HG03442 (cell line): ENCODE measurements around the gene HS3ST4.

Source experiments
- ATAC-seq: cut with Tn5 transposase; IDR thresholded peaks from one replicate; pipeline ENCODE4 v1.9.1; 2021; ENCODE audit warnings: mild to moderate bottlenecking, moderate library complexity; ENCODE audit not compliant: unreplicated experiment

The HS3ST4 gene

DNA sequence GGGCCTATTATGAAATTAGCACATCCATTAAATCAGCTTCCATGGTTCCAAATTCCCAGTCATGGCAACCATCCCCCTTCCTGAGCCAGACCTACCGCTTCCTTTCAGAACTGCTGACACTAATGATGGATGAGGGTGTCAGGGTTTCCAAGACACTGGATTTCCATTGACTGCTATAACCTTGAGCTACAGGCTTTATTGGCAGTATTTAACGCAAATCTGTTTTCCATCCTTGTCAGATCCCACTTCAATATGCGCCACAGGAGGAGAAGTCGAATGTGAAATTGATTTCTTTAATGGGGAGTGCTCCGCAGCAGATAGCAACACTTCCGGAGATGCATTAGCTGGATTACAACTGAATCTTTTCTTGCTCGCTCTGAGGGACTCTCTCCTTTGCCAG lies 197.1 kb downstream of the HS3ST4 start:
- ATAC-seq, result no peak

DNA sequence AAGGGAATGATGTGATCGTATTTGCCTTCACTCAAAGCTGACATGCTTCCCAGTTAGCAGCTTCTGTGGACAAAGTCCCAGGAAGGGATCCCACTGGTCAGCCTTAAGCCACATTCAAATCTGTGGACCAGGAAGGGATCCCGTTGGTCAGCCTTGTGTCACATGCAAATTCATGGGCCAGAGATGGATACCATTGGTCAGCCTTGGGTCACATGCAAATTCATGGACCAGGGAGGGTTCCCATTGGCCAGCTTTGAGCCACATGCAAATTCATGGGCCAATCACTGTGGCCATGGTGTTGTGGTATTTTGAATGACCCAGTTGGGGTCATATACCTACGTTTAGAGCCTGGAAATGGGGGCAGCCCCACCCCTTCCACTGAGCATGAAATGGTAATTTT lies 201.6 kb downstream of the HS3ST4 start:
- ATAC-seq, result no peak

DNA sequence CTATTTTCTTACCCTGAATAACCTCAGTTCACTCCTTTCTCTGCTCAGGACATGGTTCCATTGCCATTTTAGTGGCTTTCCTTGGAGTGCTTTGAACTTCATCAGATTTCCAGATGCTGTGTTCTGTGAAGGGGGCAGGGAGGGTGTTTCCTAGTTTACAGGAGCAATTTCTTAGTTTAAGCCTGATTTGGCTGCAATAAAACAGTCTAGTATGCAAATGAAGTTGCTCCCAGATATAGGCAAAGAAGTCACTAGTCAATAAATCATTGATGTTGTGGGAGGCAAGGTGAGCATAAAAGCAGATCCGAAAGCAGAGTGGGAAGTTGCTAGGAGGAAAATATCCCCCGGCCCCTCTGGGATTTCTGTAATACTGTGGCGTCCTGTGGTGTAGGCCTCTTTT lies 202.3 kb downstream of the HS3ST4 start:
- no peak for ATAC-seq

DNA sequence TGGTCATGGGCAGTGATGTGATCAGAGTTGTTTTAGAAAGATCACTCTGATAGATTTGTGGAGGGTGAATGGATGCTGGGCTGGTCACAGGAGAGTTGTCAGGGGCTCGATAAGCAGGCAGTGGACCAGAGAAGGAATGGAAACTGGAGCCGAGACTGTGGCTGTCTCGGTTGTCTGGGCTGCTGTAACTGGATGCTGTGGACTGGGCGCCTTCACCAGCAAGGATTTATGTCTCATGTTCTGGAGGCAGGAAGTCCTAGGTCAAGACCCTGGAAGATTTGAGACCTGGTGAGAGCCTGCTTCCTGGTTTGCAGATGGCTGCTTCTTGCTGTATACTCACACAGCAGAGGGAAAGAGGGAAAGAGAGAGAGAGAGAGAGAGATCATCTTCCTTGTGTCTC lies 203.6 kb downstream of the HS3ST4 start:
- ATAC-seq, result no peak

DNA sequence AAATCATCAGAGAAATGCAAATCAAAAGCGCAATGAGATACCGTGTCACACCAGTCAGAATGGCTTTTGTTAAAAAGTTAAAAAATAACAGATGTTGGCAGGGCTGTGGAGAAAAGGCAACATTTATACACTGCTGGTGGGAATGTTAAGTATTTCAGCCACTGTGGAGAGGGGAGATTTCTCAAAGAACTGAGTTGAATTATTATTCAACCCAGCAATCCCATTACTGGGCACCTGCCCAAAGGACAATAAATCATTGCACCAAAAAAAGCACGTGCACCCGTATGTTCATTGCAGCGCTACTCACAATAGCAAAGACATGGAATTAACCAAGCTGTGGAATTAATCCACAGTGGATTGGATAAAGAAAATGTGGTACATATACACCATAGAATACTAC lies 204.7 kb downstream of the HS3ST4 start:
- no peak for ATAC-seq

DNA sequence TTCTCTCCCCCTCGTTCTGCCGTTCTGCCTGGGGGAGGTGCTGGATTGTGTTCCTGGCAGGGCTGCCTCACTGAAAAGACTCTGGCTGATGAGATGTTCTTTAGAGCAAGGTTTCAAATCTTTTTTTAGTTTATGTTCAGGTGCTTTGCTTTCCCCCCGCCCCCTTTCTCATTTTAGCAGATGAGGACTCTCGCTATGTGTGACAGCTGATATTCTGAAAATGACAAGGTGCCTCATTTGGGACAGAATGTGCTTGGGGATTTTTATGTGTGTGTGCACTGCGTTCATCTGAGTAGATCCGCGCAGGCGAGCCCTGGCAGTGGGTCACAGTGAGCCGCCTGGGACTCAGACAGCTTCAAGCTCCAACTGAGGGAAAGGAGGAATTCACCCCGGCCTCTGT lies 205.9 kb downstream of the HS3ST4 start:
- ATAC-seq, result no peak

GRCh38 chr16:25905810-25906209 lies 214.1 kb downstream of the HS3ST4 start:
- ATAC-seq, result no peak

DNA sequence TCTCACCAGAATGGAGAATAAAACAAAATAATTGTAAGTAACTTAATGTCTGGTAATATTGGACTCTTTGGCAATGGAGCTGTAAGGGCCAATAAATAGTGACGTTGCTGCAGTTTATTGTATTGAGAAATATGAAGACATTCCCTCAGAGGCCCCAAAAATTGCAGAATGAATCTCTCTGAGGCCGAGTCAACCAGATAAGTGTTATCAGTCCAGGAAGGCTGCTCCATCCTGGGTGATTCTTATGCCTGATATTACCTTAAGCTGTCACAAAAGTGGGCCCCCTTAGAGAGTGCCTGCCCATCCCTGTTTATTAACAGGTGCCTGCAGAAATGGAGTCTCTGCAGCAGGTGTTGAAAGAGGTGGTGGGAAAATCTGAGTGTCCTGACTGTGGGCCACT lies 219.2 kb downstream of the HS3ST4 start:
- no peak for ATAC-seq

DNA sequence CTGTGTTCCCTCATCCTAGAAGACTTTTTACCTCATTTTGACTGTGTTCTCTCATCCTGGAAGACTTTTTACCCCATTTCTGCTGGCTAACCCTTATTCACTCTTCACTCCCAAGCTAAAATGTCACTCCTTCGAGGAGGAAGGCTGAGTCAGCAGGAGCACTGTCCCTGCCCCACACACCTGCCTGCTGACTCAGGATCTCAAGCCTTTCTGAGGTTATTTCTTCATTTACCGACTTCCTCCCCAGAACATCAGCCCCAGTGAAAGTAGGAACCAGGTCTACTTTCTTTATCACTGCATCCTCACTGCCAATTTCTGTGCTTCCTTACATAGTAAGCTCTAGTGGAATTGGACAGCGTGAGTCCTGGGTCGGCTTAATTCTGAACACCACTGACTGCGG lies 220.6 kb downstream of the HS3ST4 start:
- no peak for ATAC-seq

GRCh38 chr16:25914357-25914962 lies 222.7 kb downstream of the HS3ST4 start:
- ATAC-seq, result no peak

DNA sequence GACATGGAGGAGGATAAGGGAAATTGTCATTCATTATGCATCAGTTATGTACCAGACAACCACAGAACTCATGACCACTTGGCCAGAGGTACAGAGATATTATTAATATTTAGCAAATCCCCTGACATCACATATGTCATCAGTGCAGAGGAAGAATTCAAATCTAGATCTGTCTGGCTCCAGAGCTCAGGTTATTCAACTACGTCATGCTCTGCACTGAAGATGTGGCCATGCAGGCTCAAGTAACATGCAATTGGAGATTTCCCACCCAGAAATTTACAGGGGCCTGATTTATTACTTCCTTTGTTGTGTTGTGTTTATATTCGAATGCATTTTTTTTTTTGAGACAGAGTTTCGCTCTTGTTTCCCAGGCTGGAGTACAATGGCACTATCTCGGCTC lies 224.3 kb downstream of the HS3ST4 start:
- no peak for ATAC-seq

GRCh38 chr16:25922438-25922837 lies 230.7 kb downstream of the HS3ST4 start:
- no peak for ATAC-seq

DNA sequence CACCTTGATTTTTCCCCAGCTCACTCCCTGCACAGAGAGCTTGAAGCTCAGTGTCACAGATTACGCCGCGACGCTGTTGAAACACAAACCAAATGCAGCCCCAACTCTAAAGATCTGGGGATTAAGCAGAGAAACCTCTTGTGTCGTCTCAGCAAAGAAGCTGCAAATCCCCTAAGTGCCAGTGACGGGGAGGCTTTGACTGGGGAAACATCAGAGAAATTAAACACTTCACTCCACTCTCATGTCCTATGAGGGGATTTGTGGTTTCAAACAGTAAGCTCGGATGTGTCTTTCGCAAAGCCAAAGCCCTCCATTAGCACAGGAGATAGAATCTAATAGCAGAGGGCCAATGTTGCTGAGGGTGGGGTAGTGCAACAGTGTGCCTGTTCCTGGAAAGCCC lies 233.7 kb downstream of the HS3ST4 start:
- ATAC-seq, result no peak

- ATAC-seq, result no peak
Observed at GRCh38 chr16:25931473-25932035, 239.8 kb downstream of the HS3ST4 start.

DNA sequence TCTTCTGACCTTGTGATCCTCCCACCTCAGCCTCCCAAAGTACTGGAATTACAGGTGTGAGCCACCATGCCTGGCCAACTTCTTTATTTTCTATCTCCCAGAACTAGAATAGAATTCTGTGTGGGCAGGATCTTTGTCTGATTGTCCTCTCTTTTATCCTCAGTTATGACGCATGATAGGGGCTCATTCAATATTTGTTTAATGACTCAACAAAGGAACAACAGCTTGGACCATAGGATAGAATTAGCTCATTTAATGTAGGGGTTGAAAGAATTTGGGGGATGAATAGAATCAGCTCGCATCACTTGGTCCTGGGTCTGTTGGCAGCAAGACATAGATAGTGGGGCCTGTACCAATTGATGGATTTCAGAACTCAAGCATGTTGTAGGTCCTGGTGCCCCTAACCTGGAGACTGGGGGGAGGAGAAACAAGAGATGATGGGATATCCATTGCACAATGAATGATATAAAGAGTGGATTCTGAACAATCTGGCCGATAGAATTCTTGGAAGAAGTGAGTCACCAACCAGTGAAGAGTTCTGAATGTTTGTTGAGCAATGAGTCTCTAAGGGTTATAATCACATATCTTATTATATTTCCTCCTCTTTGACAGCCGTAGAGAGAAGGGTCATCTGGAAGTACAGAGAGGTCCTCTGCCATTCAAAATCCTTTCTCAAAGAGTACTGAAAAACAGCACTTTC lies 250.2 kb downstream of the HS3ST4 start:
- ATAC-seq, result no peak

DNA sequence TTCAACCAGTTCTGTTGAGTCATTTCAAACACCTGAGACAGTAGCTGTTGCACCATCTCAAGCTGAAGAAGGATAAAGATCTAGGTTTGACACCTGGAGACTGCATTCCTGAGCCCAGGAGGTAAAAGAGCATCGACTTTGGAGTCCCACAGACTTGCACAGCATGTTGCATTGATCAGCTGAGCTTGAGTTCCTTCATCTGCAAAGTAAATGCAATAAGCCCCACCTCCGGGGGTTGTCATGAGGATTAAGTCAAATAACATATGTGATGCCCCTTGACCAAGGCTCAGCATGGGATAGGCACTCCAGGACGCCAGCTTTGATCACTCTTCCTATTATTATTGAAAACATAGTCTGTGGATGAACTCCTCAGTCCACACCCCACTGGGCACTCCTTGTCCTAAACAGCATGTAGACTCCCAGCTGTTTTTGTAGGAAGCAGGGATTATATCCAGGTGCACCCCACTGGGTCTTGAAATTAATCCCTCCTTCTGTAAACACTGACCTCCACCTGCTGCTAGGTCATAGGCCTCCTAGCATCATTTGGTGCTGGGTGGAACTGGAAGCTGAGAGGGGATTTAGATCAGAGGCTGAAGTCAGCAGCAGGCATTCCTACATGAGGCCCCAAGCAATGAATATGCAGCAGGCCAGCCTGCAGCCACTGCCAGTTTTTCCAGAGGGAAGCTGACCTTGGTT lies 259.0 kb downstream of the HS3ST4 start:
- no peak for ATAC-seq

DNA sequence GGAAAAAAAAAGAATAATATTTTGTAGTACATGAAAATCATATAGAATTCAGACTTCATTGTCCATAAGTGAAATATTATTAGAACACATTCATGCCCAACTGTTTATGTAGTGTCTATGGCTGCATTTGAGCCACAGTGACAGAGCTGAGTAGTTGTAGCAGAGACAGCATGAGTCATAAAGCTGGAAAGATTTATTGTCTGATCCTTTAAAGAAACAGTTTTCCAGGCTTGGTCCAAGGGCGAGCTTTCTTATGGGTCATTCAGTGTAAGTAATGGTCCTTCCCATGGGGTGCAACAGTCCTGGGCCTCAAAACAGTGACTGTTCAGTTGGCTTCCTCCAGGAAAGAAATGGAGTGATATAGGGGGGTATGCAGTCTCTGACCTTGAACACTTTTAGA lies 260.2 kb downstream of the HS3ST4 start:
- ATAC-seq, result no peak

- ATAC-seq, result no peak
Observed at GRCh38 chr16:25952983-25953382, 261.2 kb downstream of the HS3ST4 start.

- no peak for ATAC-seq
Observed at GRCh38 chr16:25957707-25958106, 265.9 kb downstream of the HS3ST4 start.

DNA sequence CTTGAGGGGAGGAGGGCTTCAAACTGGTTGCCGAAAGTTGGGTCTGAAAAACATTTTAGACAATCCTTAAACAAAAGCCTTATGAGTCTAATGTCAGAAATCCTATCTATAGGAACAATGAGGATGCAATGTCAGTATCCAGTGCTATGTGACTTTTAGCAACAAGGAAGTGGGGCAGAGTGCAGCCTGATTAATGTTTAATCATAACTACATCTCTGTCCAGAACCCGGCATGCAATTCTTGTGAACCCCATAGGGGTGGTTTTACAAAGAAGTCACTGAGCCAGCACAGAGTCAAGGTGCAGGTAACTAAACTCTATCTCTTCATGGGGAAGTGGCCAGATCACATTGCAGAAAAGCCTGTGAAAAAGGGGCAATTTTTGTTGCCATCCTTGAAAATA lies 267.5 kb downstream of the HS3ST4 start:
- no peak for ATAC-seq

DNA sequence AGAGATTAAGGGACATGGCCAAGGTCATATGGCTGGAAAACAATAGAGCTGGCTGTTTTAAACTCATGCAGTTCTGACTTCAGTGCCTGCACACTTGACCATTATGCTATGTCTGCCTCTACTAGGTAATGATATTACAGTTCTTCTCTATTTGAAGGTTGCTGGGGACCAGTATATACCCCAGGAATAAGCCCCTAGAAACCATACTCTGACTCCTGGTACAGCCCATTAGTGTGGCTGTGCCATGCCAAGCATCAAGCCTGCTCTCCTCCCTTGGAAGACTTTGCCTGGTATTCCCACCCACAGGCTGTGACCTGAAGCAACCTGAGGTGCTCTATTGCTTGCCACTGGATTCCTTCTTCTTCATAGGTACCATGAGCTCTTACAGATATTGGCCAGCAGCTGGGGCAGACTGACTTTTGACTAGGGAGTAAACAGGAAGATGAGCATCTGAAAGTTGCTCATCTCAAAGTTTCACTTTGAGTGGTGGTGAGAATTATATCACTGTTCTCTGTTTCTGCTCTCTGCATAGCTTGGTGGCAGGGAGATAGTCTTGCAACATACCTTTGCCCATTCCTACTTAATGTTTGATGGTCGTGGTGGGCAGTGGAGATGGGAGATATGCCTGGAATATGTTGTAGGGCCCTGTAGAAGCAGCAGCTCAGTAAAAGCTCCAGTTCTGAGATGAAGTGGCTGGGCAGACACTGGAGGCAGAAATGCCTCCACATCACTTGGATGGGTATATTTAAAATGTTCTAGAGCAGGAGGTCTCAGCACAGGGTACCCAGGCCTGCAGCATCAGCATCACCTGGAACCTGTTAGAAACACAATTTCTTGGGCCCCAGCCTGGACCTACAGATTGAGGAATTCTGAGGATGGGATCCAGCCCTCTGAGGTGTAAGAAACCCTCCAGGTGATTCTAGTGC lies 274.7 kb downstream of the HS3ST4 start:
- peak; percentile 96 for ATAC-seq
